Activated CD8-positive, alpha-beta memory T cell treated with anti-CD3 and anti-CD28 coated beads, Interleukin-2, amount 50 U/mL, for 4 hours (primary cell): ENCODE results near the gene GPR158.

ENCODE experiments used
- DNase-seq: peaks from one replicate; pipeline ENCODE4 v3.0.0-alpha.2; 2020

Gene GPR158

GRCh38 chr10:25436431-25436830 is 261.6 kb downstream of the GPR158 start:
- no peak for DNase-seq

- DNase-seq = no peak
Observed at GRCh38 chr10:25441270-25441669, 266.5 kb downstream of the GPR158 start.

GRCh38 chr10:25444266-25444665 is 269.5 kb downstream of the GPR158 start:
- DNase-seq = no peak

- no peak for DNase-seq
Observed at GRCh38 chr10:25451401-25451800, 276.6 kb downstream of the GPR158 start.

- no peak for DNase-seq
Observed at GRCh38 chr10:25453619-25454018, 278.8 kb downstream of the GPR158 start.

GRCh38 chr10:25455980-25456567 is 281.3 kb downstream of the GPR158 start:
- DNase-seq = no peak

GRCh38 chr10:25457552-25457951 is 282.8 kb downstream of the GPR158 start:
- DNase-seq = no peak

- no peak for DNase-seq
Observed at GRCh38 chr10:25465582-25466372, 291.0 kb downstream of the GPR158 start.

GRCh38 chr10:25467881-25468280 is 293.1 kb downstream of the GPR158 start:
- no peak for DNase-seq

GRCh38 chr10:25481467-25481866 is 306.7 kb downstream of the GPR158 start:
- no peak for DNase-seq

GRCh38 chr10:25483999-25484398 is 309.2 kb downstream of the GPR158 start:
- DNase-seq = no peak

- DNase-seq = no peak
Observed at GRCh38 chr10:25487266-25487665, 312.5 kb downstream of the GPR158 start.

- no peak for DNase-seq
Observed at GRCh38 chr10:25492040-25492439, 317.2 kb downstream of the GPR158 start.

- no peak for DNase-seq
Observed at GRCh38 chr10:25492680-25493079, 317.9 kb downstream of the GPR158 start.

GRCh38 chr10:25493122-25493893 is 318.5 kb downstream of the GPR158 start:
- no peak for DNase-seq

- no peak for DNase-seq
Observed at GRCh38 chr10:25497246-25497645, 322.4 kb downstream of the GPR158 start.

- DNase-seq = no peak
Observed at GRCh38 chr10:25498645-25499044, 323.8 kb downstream of the GPR158 start.

- no peak for DNase-seq
Observed at GRCh38 chr10:25501912-25502311, 327.1 kb downstream of the GPR158 start.

- DNase-seq = no peak
Observed at GRCh38 chr10:25502453-25502852, 327.7 kb downstream of the GPR158 start.

GRCh38 chr10:25504306-25504705 is 329.5 kb downstream of the GPR158 start:
- no peak for DNase-seq

GRCh38 chr10:25504838-25505237 is 330.0 kb downstream of the GPR158 start:
- no peak for DNase-seq

- no peak for DNase-seq
Observed at GRCh38 chr10:25505466-25505865, 330.7 kb downstream of the GPR158 start.

GRCh38 chr10:25506821-25507335 is 332.1 kb downstream of the GPR158 start:
- no peak for DNase-seq
